IMR-90 (cell line): ENCODE data around the gene MIA2. TPM values are rescaled to one million over a fixed set of nuclear protein-coding genes. Genes with fewer than 3 reads are reported as not detected.

Experiments used
- ATAC-seq: fragments of 200-7000 bp; cut with Tn5 transposase; 2 replicates; pipeline ENCODE4 v1.9.1; 2020; ENCODE audit warnings: low read depth, mild to moderate bottlenecking, moderate library complexity
- BruUV-seq: library from RNA; stranded (reverse); fragments of 400-500 nt; replicated peaks from 2 replicates; lab custom pipeline; 2021; lab: Mats Ljungman, UMichigan
- CTCF ChIA-PET: fragments of 300-600 bp; formaldehyde crosslinking; extraction: SDS; loops from one replicate; lab custom pipeline; 2021; ENCODE audit warnings: antibody characterized with exemption; lab: Yijun Ruan, JAX
- POLR2A ChIA-PET: fragments of 300-600 bp; sonication (Branson Sonifier 250); formaldehyde crosslinking; loops from one replicate; lab custom pipeline; 2022; ENCODE audit warnings: antibody characterized with exemption; ENCODE audit not compliant: unreplicated experiment; lab: Charles Lee
- DNase-seq: peaks from one replicate; pipeline ENCODE4 v3.0.0; 2013
- H2AFZ ChIP-seq: replicated peaks from 2 replicates; pipeline ENCODE3; 2013; ENCODE audit warnings: low read length, mild to moderate bottlenecking; ENCODE audit not compliant: poor library complexity
- H2AK5ac ChIP-seq: 2 replicates; pipeline ENCODE4 v1.6.1; 2013; ENCODE audit warnings: low read depth, low read length, inconsistent platforms
- H2AK9ac ChIP-seq: replicated peaks from 2 replicates; pipeline ENCODE3; 2013; ENCODE audit warnings: mild to moderate bottlenecking, low read depth, low read length, moderate library complexity; ENCODE audit not compliant: poor library complexity
- H2BK120ac ChIP-seq: 2 replicates; pipeline ENCODE4 v1.6.1; 2013; ENCODE audit warnings: low read depth, low read length, inconsistent platforms
- H2BK15ac ChIP-seq: 3 replicates; pipeline ENCODE4 v1.6.1; 2013; ENCODE audit warnings: low read depth, low read length, inconsistent platforms
- H2BK20ac ChIP-seq: 2 replicates; pipeline ENCODE4 v1.6.1; 2013; ENCODE audit warnings: low read depth, mild to moderate bottlenecking, inconsistent platforms, low read length, moderate library complexity
- H2BK5ac ChIP-seq: 2 replicates; pipeline ENCODE4 v1.6.1; 2013; ENCODE audit warnings: mild to moderate bottlenecking, low read depth, low read length, inconsistent platforms; ENCODE audit not compliant: poor library complexity, severe bottlenecking
- H3K14ac ChIP-seq: replicated peaks from 2 replicates; pipeline ENCODE4 v1.6.1; 2013; ENCODE audit warnings: low read depth, low read length, inconsistent platforms
- H3K18ac ChIP-seq: 2 replicates; pipeline ENCODE4 v1.6.1; 2013; ENCODE audit warnings: low read depth, low read length, control low read depth
- H3K23ac ChIP-seq: 2 replicates; pipeline ENCODE4 v1.6.1; 2013; ENCODE audit warnings: low read depth, low read length, inconsistent platforms
- H3K27ac ChIP-seq: 2 replicates; pipeline ENCODE4 v1.5.1; 2013; ENCODE audit warnings: mild to moderate bottlenecking, control low read depth, low read length; ENCODE audit not compliant: insufficient read depth
- H3K27me3 ChIP-seq: 2 replicates; pipeline ENCODE4 v1.6.1; 2013; ENCODE audit warnings: low read length; ENCODE audit not compliant: control insufficient read depth, insufficient read depth
- H3K36me3 ChIP-seq: 2 replicates; pipeline ENCODE4 v1.6.1; 2013; ENCODE audit warnings: low read length, mixed read lengths; ENCODE audit not compliant: control insufficient read depth, insufficient read depth
- H3K4ac ChIP-seq: 2 replicates; pipeline ENCODE4 v1.6.1; 2013; ENCODE audit warnings: low read depth, low read length, inconsistent platforms
- H3K4me1 ChIP-seq: 2 replicates; pipeline ENCODE4 v1.6.1; 2013; ENCODE audit warnings: low read length, mixed read lengths; ENCODE audit not compliant: control insufficient read depth, insufficient read depth
- H3K4me2 ChIP-seq: 2 replicates; pipeline ENCODE4 v1.6.1; 2013; ENCODE audit warnings: low read depth, mild to moderate bottlenecking, control low read depth, low read length, moderate library complexity
- H3K4me3 ChIP-seq: 2 replicates; pipeline ENCODE4 v1.5.1; 2013; ENCODE audit warnings: low read depth, mild to moderate bottlenecking, control low read depth, low read length, moderate library complexity; ENCODE audit not compliant: insufficient read depth
- H3K56ac ChIP-seq: 2 replicates; pipeline ENCODE4 v1.6.1; 2013; ENCODE audit warnings: low read length, inconsistent platforms; ENCODE audit not compliant: insufficient read depth; ENCODE audit errors: extremely low read depth
- H3K79me1 ChIP-seq, 2 experiments: 2 replicates each; pipeline ENCODE4 v1.6.1; 2013; ENCODE audit warnings: low read length in 2 of 2, inconsistent platforms in 1 of 2, low read depth in 1 of 2
- H3K9ac ChIP-seq: 2 replicates; pipeline ENCODE4 v1.6.1; 2013; ENCODE audit warnings: low read depth, low read length, control low read depth
- H3K9me1 ChIP-seq: 2 replicates; pipeline ENCODE4 v1.6.1; 2013; ENCODE audit warnings: low read length, inconsistent platforms; ENCODE audit not compliant: insufficient read depth
- H3K9me3 ChIP-seq: 2 replicates; pipeline ENCODE4 v1.6.1; 2013; ENCODE audit warnings: low read length; ENCODE audit not compliant: control insufficient read depth, insufficient read depth
- H4K20me1 ChIP-seq: 2 replicates; pipeline ENCODE4 v1.6.1; 2013; ENCODE audit warnings: low read length, inconsistent platforms; ENCODE audit not compliant: insufficient read depth
- H4K5ac ChIP-seq: 2 replicates; pipeline ENCODE4 v1.6.1; 2013; ENCODE audit warnings: mild to moderate bottlenecking, low read depth, low read length, control low read depth
- H4K8ac ChIP-seq, 2 experiments: 2 replicates each; pipeline ENCODE4 v1.6.1; 2013; ENCODE audit warnings: low read depth in 2 of 2, low read length in 2 of 2, control low read depth in 1 of 2, inconsistent platforms in 1 of 2
- H4K91ac ChIP-seq: 2 replicates; pipeline ENCODE4 v1.6.1; 2013; ENCODE audit warnings: low read depth, low read length, inconsistent platforms; ENCODE audit not compliant: insufficient read depth
- BHLHE40 ChIP-seq: fragments of 150-350 bp; IDR thresholded peaks from 2 replicates; pipeline ENCODE4 v1.6.1; 2016; ENCODE audit warnings: mild to moderate bottlenecking, low read depth, low read length
- CEBPB ChIP-seq: IDR thresholded peaks from 2 replicates; pipeline ENCODE4 v1.6.1; 2012; ENCODE audit warnings: low read depth, low read length, improper control_type of control experiment
- CHD1 ChIP-seq: IDR thresholded peaks from 2 replicates; pipeline ENCODE4 v1.6.1; 2012; ENCODE audit warnings: low read depth, low read length, improper control_type of control experiment
- FOS ChIP-seq: fragments of 150-350 bp; IDR thresholded peaks from 2 replicates; pipeline ENCODE4 v1.6.1; 2016; ENCODE audit warnings: low read depth, low read length
- MAFK ChIP-seq: IDR thresholded peaks from 2 replicates; pipeline ENCODE4 v1.6.1; 2012; ENCODE audit warnings: low read depth, low read length, improper control_type of control experiment
- MAZ ChIP-seq: IDR thresholded peaks from 2 replicates; pipeline ENCODE4 v1.6.1; 2012; ENCODE audit warnings: low read depth, mild to moderate bottlenecking, low read length, improper control_type of control experiment, moderate library complexity, borderline replicate concordance
- MXI1 ChIP-seq: IDR thresholded peaks from 2 replicates; pipeline ENCODE4 v1.6.1; 2012; ENCODE audit warnings: low read depth, mild to moderate bottlenecking, low read length, moderate library complexity, borderline replicate concordance
- NFE2L2 ChIP-seq: fragments of 150-350 bp; IDR thresholded peaks from 2 replicates; pipeline ENCODE4 v1.6.1; 2016; ENCODE audit warnings: low read depth, mild to moderate bottlenecking, low read length
- POLR2A ChIP-seq: IDR thresholded peaks from 2 replicates; pipeline ENCODE4 v1.6.1; 2012; ENCODE audit warnings: mild to moderate bottlenecking, low read depth, low read length
- RAD21 ChIP-seq: IDR thresholded peaks from 2 replicates; pipeline ENCODE4 v1.6.1; 2012; ENCODE audit warnings: low read length, improper control_type of control experiment
- RCOR1 ChIP-seq: IDR thresholded peaks from 2 replicates; pipeline ENCODE4 v1.6.1; 2012; ENCODE audit warnings: mild to moderate bottlenecking, low read length, improper control_type of control experiment; ENCODE audit not compliant: insufficient replicate concordance
- RFX5 ChIP-seq: IDR thresholded peaks from 2 replicates; pipeline ENCODE4 v1.8.0; 2012; ENCODE audit warnings: low read depth, mild to moderate bottlenecking, low read length, moderate library complexity
- SMC3 ChIP-seq: fragments of 150-350 bp; IDR thresholded peaks from 2 replicates; pipeline ENCODE4 v1.6.1; 2016; ENCODE audit warnings: low read depth, mild to moderate bottlenecking, antibody characterized with exemption, low read length, moderate library complexity
- WGBS, 2 experiments: methylation state at CpG; one replicate each; pipeline versions ENCODE4 v1.1.5 to v1.1.7; 2013; ENCODE audit warnings: missing lambda C conversion rate in 2 of 2; ENCODE audit not compliant: insufficient read length in 1 of 2; ENCODE audit errors: extremely low coverage in 2 of 2; 5-methylcytosine and 5-hydroxymethylcytosine counted together
- dilution Hi-C: fragments of 300-500 bp; cut with HindIII; formaldehyde crosslinking; loops from one replicate; pipeline ENCODE4 v1.14.3; 2018; ENCODE audit warnings: low sequenced_read_pairs; ENCODE audit not compliant: unreplicated experiment
- in situ Hi-C: fragments of 300-500 bp; cut with MboI; formaldehyde crosslinking; loops from 3 replicates; pipeline ENCODE4 v1.14.3; 2019; ENCODE audit warnings: low sequenced_read_pairs, inconsistent platforms, mixed read lengths
- intact Hi-C: fragments of 100-400 bp; cut with micrococcal nuclease; formaldehyde crosslinking; loops from 2 replicates; pipeline ENCODE4 v1.10.0; 2022
- polyA plus RNA-seq, 3 experiments: library from polyadenylated mRNA; depleted of rRNA; stranded (reverse); fragments of >200 nt; gene quantifications; 2 replicates each; pipeline ENCODE4 v1.2.3, GENCODE V29; 2012; ENCODE audit warnings: low replicate concordance in 1 of 3
- total RNA-seq: library from RNA; depleted of rRNA; stranded (reverse); fragments of >200 nt; gene quantifications from 2 replicates; pipeline ENCODE4 v1.2.3, GENCODE V29; 2012
- TF ChIP-seq, protein P1 (sequence below): conservative IDR thresholded peaks from 2 replicates; pipeline ENCODE4 v1.5.1; 2012; ENCODE audit warnings: mild to moderate bottlenecking, low read depth, low read length, improper control_type of control experiment
- TF ChIP-seq, protein P2 (sequence below): fragments of 150-350 bp; IDR thresholded peaks from 2 replicates; pipeline ENCODE4 v1.6.1; 2017; ENCODE audit warnings: mild to moderate bottlenecking, antibody characterized with exemption, low read length, low read depth
- TF ChIP-seq, protein P3 (sequence below): fragments of 150-350 bp; IDR thresholded peaks from 2 replicates; pipeline ENCODE4 v1.6.1; 2016; ENCODE audit warnings: low read depth, mild to moderate bottlenecking, low read length, moderate library complexity, borderline replicate concordance

MIA2 gene
- total and polyA plus RNA-seq, 2 of the 4 experiments (the other 2 are of a cell fraction): 3.9 to 6.8 TPM

DNA sequence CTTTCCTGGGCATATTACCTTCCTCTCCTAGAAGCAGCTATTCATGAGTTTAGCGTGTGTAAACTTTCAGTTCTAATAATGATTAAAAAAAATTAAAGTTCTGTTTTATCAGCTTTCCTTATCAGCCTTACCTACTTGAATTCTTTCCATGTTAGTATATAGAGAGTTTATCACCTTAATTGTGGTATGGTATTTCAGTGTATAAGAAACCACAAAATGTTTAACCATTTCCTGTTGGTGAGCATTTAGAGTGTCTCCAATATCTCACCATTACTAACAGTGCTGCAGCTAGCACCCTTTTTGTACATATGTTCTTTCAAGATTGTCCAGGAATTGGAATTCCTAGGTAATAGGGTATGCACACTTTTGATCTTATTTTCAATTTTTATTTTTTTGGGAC lies 109.1 kb downstream of the MIA2 start:
- CTCF ChIA-PET: no interaction called here
- POLR2A ChIA-PET: no interaction called here
- H3K4ac ChIP-seq: no peak overlapping the region
- no peak overlapping the region for H3K23ac ChIP-seq
- ATAC-seq (no peak), DNase-seq (no peak)
- BruUV-seq: no TSS peak
- no peak overlapping the region for H2BK20ac ChIP-seq
- no peaks in the 10 kb centered on the region for H3K9me3 ChIP-seq
- no peak overlapping the region for H3K56ac ChIP-seq
- H3K36me3 ChIP-seq: no peaks in the 10 kb centered on the region
- dilution Hi-C loops (no loop called here), in situ Hi-C loops (no loop called here), intact Hi-C loops (no loop called here)
- H2AK9ac ChIP-seq: no peak overlapping the region
- H3K18ac ChIP-seq: no peak overlapping the region
- no peak overlapping the region for H3K4me2 ChIP-seq
- no peak overlapping the region for H4K91ac ChIP-seq
- no peak overlapping the region for H2AFZ ChIP-seq
- H4K20me1 ChIP-seq: no peaks in the 10 kb centered on the region
- no peak overlapping the region for H4K8ac ChIP-seq
- no peak overlapping the region for H2AK5ac ChIP-seq
- H3K79me1 ChIP-seq: no peaks in the 10 kb centered on the region
- H4K5ac ChIP-seq: no peak overlapping the region
- no peak overlapping the region for H3K4me3 ChIP-seq
- H2BK5ac ChIP-seq: no peak overlapping the region
- H3K27ac ChIP-seq: no peak overlapping the region
- no peak for TF ChIP-seq NFE2L2
- TF ChIP-seq FOS: no peak
- TF ChIP-seq MAZ: no peak
- TF ChIP-seq, protein P1, sequence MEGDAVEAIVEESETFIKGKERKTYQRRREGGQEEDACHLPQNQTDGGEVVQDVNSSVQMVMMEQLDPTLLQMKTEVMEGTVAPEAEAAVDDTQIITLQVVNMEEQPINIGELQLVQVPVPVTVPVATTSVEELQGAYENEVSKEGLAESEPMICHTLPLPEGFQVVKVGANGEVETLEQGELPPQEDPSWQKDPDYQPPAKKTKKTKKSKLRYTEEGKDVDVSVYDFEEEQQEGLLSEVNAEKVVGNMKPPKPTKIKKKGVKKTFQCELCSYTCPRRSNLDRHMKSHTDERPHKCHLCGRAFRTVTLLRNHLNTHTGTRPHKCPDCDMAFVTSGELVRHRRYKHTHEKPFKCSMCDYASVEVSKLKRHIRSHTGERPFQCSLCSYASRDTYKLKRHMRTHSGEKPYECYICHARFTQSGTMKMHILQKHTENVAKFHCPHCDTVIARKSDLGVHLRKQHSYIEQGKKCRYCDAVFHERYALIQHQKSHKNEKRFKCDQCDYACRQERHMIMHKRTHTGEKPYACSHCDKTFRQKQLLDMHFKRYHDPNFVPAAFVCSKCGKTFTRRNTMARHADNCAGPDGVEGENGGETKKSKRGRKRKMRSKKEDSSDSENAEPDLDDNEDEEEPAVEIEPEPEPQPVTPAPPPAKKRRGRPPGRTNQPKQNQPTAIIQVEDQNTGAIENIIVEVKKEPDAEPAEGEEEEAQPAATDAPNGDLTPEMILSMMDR: no peak
- TF ChIP-seq CHD1: no peak
- TF ChIP-seq, protein P2, sequence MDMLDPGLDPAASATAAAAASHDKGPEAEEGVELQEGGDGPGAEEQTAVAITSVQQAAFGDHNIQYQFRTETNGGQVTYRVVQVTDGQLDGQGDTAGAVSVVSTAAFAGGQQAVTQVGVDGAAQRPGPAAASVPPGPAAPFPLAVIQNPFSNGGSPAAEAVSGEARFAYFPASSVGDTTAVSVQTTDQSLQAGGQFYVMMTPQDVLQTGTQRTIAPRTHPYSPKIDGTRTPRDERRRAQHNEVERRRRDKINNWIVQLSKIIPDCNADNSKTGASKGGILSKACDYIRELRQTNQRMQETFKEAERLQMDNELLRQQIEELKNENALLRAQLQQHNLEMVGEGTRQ: no peak
- TF ChIP-seq MAFK: no peak
- no peak for TF ChIP-seq BHLHE40
- TF ChIP-seq RFX5: no peak
- no peak for TF ChIP-seq POLR2A
- TF ChIP-seq SMC3: no peak
- no peak for TF ChIP-seq CEBPB
- no peak for TF ChIP-seq RCOR1
- TF ChIP-seq, protein P3, sequence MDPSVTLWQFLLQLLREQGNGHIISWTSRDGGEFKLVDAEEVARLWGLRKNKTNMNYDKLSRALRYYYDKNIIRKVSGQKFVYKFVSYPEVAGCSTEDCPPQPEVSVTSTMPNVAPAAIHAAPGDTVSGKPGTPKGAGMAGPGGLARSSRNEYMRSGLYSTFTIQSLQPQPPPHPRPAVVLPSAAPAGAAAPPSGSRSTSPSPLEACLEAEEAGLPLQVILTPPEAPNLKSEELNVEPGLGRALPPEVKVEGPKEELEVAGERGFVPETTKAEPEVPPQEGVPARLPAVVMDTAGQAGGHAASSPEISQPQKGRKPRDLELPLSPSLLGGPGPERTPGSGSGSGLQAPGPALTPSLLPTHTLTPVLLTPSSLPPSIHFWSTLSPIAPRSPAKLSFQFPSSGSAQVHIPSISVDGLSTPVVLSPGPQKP: no peak
- no peak for TF ChIP-seq MXI1
- no peak for TF ChIP-seq RAD21
- H2BK120ac ChIP-seq: no peak overlapping the region
- H2BK15ac ChIP-seq: no peak overlapping the region
- no CpG with 5 or more reads among the region's 1 CpG for WGBS, 2 experiments
- H3K9ac ChIP-seq: no peak overlapping the region
- H3K27me3 ChIP-seq: no peaks in the 10 kb centered on the region
- no peaks in the 10 kb centered on the region for H3K9me1 ChIP-seq
- no peaks in the 10 kb centered on the region for H3K4me1 ChIP-seq
- no peak overlapping the region for H3K14ac ChIP-seq
